Natural killer cell (primary cell): Measurements from ENCODE around the gene RBBP7. TPM values are rescaled to one million over a fixed set of nuclear protein-coding genes. Genes with fewer than 3 reads are reported as not detected.

Experiments
- ATAC-seq, 3 donors: fragments of 150-1000 bp in 2 of 3; fragments of 200-7000 bp in 1 of 3; cut with Tn5 transposase; 1 replicate in 1 of 3; 2 replicates in 2 of 3; pipeline ENCODE4 v1.10.0; 2021; ENCODE audit warnings: mild to moderate bottlenecking in 2 of 3, moderate library complexity in 2 of 3
- DNase-seq, 2 donors: peaks; one replicate each; pipeline versions ENCODE4 v3.0.0 to v3.0.0-alpha.2; 2013 to 2021; ENCODE audit warnings: mixed read lengths in 1 of 2
- H3K27ac ChIP-seq: one replicate; pipeline ENCODE4 v1.5.1; 2013; ENCODE audit warnings: mild to moderate bottlenecking, low read length
- H3K27me3 ChIP-seq: one replicate; pipeline ENCODE4 v1.6.1; 2013; ENCODE audit warnings: low read length; ENCODE audit not compliant: control insufficient read depth, insufficient read depth
- H3K36me3 ChIP-seq: one replicate; pipeline ENCODE4 v1.6.1; 2013; ENCODE audit warnings: low read length; ENCODE audit not compliant: control insufficient read depth, insufficient read depth
- H3K4me1 ChIP-seq: one replicate; pipeline ENCODE4 v1.6.1; 2013; ENCODE audit warnings: low read length; ENCODE audit not compliant: control insufficient read depth, insufficient read depth
- H3K4me3 ChIP-seq: one replicate; pipeline ENCODE4 v1.5.1; 2013; ENCODE audit warnings: low read length
- H3K9me3 ChIP-seq: one replicate; pipeline ENCODE4 v1.6.1; 2013; ENCODE audit warnings: low read length; ENCODE audit not compliant: control insufficient read depth, insufficient read depth
- H3K27ac Mint-ChIP-seq, 2 donors: one replicate each; pipeline ENCODE4 v1.8.0; 2022; ENCODE audit warnings: mild to moderate bottlenecking in 2 of 2, mixed read lengths in 2 of 2, moderate library complexity in 1 of 2
- H3K27me3 Mint-ChIP-seq, 2 donors: one replicate each; pipeline ENCODE4 v1.8.0; 2022; ENCODE audit warnings: low read depth in 2 of 2, mixed read lengths in 2 of 2
- H3K36me3 Mint-ChIP-seq: one replicate; pipeline ENCODE4 v1.8.0; 2022; ENCODE audit warnings: mixed read lengths
- H3K4me1 Mint-ChIP-seq, 2 donors: one replicate each; pipeline ENCODE4 v1.8.0; 2022; ENCODE audit warnings: mixed read lengths in 2 of 2
- H3K4me3 Mint-ChIP-seq: one replicate; pipeline ENCODE4 v1.8.0; 2022; ENCODE audit warnings: mild to moderate bottlenecking, moderate library complexity, mixed read lengths
- H3K9me3 Mint-ChIP-seq, 2 donors: one replicate each; pipeline ENCODE4 v1.8.0; 2022; ENCODE audit warnings: mixed read lengths in 2 of 2
- WGBS: methylation state at CpG from one replicate; pipeline ENCODE4 v1.1.7; 2013; ENCODE audit warnings: missing lambda C conversion rate; ENCODE audit not compliant: insufficient coverage; 5-methylcytosine and 5-hydroxymethylcytosine counted together
- intact Hi-C: fragments of 100-400 bp; cut with micrococcal nuclease; formaldehyde crosslinking; loops from one replicate; pipeline ENCODE4 v1.14.2; 2022
- total RNA-seq, 4 donors: library from RNA; stranded (reverse); fragments of 120-200 nt in 1 of 4; gene quantifications; one replicate each; pipeline versions ENCODE4 v1.2.3 to v1.2.4, GENCODE V29; 2013 to 2022
- TF ChIP-seq, protein P1 (sequence below): fragments of 200-600 bp; IDR thresholded peaks from one replicate; pipeline ENCODE4 v1.8.0; 2022; ENCODE audit warnings: antibody characterized with exemption

The RBBP7 gene
- total RNA-seq, 3 donors from 2014 or later (not counting 1 experiment from before 2014, with no cell fraction given) = 124 to 170 (median 139) TPM

DNA sequence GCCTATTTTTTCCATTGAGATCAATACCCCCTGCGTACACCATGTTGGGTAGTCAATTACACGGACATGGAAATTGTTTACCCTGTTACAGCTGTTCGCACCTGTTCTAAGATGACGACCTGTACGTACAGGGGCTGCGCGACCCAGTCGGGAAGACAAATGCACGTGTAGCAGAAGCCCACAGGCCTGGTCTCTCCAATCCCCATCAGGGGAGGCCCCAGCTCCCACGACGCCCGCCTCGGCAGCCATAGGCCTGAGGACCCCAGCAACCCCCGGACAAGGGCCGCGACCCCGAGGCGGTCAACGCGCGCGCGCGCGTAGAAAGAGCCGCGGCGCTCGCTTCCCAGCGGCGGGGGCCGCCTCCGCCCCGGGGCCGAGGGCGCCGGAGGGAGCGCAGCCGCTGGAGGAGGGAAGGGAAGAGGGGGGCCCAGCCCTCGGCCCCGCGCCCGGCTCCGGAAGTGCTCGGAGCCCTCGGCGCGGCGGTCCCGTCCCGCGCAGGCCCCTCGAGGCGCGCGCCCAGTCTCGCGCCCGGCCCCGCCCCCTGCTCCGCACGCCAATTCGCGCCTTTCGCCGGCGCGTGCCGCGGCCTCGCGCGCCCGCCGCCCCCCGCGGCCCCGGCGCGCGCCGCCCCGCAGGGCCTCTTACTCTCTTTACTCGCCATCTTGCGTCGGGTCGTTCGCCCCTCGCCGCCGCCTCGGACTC lies 618 bp downstream of the RBBP7 start:
- H3K9me3 ChIP-seq = no peaks in the 10 kb centered on the region
- H3K9me3 Mint-ChIP-seq = no peaks in the 10 kb centered on the region
- peak overlapping the region; percentile 97 to 99 for H3K27ac Mint-ChIP-seq
- TF ChIP-seq, protein P1, sequence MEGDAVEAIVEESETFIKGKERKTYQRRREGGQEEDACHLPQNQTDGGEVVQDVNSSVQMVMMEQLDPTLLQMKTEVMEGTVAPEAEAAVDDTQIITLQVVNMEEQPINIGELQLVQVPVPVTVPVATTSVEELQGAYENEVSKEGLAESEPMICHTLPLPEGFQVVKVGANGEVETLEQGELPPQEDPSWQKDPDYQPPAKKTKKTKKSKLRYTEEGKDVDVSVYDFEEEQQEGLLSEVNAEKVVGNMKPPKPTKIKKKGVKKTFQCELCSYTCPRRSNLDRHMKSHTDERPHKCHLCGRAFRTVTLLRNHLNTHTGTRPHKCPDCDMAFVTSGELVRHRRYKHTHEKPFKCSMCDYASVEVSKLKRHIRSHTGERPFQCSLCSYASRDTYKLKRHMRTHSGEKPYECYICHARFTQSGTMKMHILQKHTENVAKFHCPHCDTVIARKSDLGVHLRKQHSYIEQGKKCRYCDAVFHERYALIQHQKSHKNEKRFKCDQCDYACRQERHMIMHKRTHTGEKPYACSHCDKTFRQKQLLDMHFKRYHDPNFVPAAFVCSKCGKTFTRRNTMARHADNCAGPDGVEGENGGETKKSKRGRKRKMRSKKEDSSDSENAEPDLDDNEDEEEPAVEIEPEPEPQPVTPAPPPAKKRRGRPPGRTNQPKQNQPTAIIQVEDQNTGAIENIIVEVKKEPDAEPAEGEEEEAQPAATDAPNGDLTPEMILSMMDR = no peak
- H3K4me1 ChIP-seq = peaks cover 18% of the 10 kb centered on the region
- intact Hi-C loops = no loop called here
- H3K4me3 Mint-ChIP-seq = peak overlapping the region; percentile 100
- H3K4me3 ChIP-seq = peak overlapping the region; percentile 90
- DNase-seq (peak; percentile 56 to 77), ATAC-seq (peak; percentile 37 to 68 (median 46))
- no peaks in the 10 kb centered on the region for H3K36me3 Mint-ChIP-seq
- H3K27me3 Mint-ChIP-seq = peaks cover 0 to 12% of the 10 kb centered on the region in 2 donors
- no peaks in the 10 kb centered on the region for H3K27me3 ChIP-seq
- under 1% methylated on average over 92 of the region's 92 CpGs for WGBS
- H3K36me3 ChIP-seq = peaks cover 5% of the 10 kb centered on the region
- H3K27ac ChIP-seq = peak overlapping the region; percentile 98
- peaks cover 32 to 37% of the 10 kb centered on the region in 2 donors for H3K4me1 Mint-ChIP-seq

DNA sequence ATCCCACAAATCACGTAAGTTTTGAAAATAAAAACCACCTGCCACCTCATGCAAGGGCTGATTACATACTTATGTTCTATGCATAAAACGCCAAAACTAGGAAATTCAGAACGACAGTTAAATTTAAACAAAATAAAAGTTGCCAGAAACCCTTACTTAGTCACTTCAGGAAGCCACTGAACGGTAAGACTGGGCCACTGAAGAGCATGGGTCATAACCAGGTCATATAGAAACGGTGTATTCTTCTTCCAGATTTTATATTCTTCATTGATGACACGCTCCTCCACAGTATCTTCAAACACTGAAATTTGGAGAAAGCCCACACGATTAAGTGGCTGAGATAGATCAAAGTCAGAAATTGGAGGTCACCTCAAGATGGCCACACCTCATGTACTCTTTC lies 1.2 kb downstream of the RBBP7 start:
- Histone ChIP-seq H3K27ac (peak overlapping the region; percentile 61), H3K4me1 (peaks cover 18% of the 10 kb centered on the region), H3K36me3 (peaks cover 5% of the 10 kb centered on the region), H3K4me3 (peak overlapping the region; percentile 62), H3K9me3 (no peaks in the 10 kb centered on the region), H3K27me3 (no peaks in the 10 kb centered on the region)
- ATAC-seq (no peak), DNase-seq (peak in 1 of 2 donors; percentile 19)
- H3K9me3 Mint-ChIP-seq = no peaks in the 10 kb centered on the region
- TF ChIP-seq, protein P1 = no peak
- peak overlapping the region; percentile 84 to 99 for H3K27ac Mint-ChIP-seq
- peak overlapping the region; percentile 87 for H3K4me3 Mint-ChIP-seq
- H3K4me1 Mint-ChIP-seq = peaks cover 32 to 37% of the 10 kb centered on the region in 2 donors
- intact Hi-C loops = no loop called here
- WGBS = 0% methylated on average over 6 of the region's 7 CpGs
- H3K27me3 Mint-ChIP-seq = peaks cover 0 to 11% of the 10 kb centered on the region in 2 donors
- no peaks in the 10 kb centered on the region for H3K36me3 Mint-ChIP-seq

DNA sequence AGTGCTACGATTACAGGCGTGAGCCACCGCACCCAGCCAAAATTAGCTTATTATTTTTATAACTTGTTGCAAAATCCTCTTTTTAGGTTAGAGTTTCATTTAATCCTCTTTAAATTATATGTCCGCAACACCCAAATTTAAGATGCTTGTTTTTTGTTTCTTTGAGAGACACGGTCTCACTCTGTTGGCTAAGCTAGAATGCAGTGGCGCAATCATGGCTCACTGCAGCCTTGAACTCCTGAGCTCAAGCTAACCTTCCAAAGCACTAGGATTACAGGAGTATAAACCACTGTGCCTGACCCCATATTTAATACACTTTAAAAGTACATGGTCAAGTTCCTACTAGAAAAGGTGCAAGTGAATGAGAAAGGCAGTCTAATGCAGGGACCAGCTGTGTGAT lies 2.2 kb downstream of the RBBP7 start:
- Histone ChIP-seq H3K4me3 (no peak overlapping the region), H3K36me3 (peaks cover 8% of the 10 kb centered on the region), H3K9me3 (no peaks in the 10 kb centered on the region), H3K27me3 (no peaks in the 10 kb centered on the region), H3K4me1 (peaks cover 18% of the 10 kb centered on the region), H3K27ac (no peak overlapping the region)
- DNase-seq (no peak), ATAC-seq (no peak)
- H3K36me3 Mint-ChIP-seq = no peaks in the 10 kb centered on the region
- TF ChIP-seq, protein P1 = no peak
- H3K27ac Mint-ChIP-seq = peak overlapping the region; percentile 84 to 99
- intact Hi-C loops = no loop called here
- peak overlapping the region; percentile 87 for H3K4me3 Mint-ChIP-seq
- H3K9me3 Mint-ChIP-seq = no peaks in the 10 kb centered on the region
- 69% methylated on average over 2 of the region's 6 CpGs for WGBS
- peaks cover 32 to 43% of the 10 kb centered on the region in 2 donors for H3K4me1 Mint-ChIP-seq
- H3K27me3 Mint-ChIP-seq = peaks cover 0 to 6% of the 10 kb centered on the region in 2 donors
